NOMO-1 treated with dmso at 0.1 percent for 144 hours (cell line): ENCODE results near the gene ZNF286A.
"Not testable (repeated sequence)": the region's sequence is repeated elsewhere in the genome, so short reads cannot be mapped to it uniquely, and the experiment has no call there.

Source experiments
- DNase-seq: peaks from one replicate; lab custom pipeline; 2025; ENCODE audit not compliant: unreplicated experiment; lab: John Stamatoyannopoulos, UW

Gene ZNF286A

DNA sequence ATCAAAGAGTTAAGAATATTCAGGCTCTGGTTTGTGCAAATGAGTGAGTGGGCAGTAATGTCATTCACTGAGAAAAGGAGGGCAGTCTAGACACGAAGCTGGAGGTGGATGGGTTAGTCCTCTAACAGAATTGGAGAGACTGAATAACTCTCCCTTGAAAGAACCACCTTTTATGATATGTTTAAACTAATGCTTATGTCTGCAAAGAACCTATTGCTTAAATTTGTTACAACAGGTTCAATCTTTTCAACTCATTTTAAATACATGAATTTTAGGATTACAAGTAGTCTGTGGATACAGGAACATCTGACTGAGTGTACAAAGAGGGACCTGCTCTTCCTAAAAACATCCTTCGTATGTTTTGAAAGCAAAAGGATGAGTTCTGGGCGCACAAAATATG is 585 bp upstream of the ZNF286A start:
- not testable (repeated sequence) for DNase-seq

- DNase-seq: not testable (repeated sequence)
Observed at GRCh38 chr17:15699937-15700336, 385 bp downstream of the ZNF286A start.

GRCh38 chr17:15704239-15704638 is 4.7 kb downstream of the ZNF286A start:
- not testable (repeated sequence) for DNase-seq

GRCh38 chr17:15704813-15705212 is 5.3 kb downstream of the ZNF286A start:
- DNase-seq: not testable (repeated sequence)

GRCh38 chr17:15708879-15709278 is 9.3 kb downstream of the ZNF286A start:
- DNase-seq: not testable (repeated sequence)

GRCh38 chr17:15716601-15717563 is 17.3 kb downstream of the ZNF286A start:
- not testable (repeated sequence) for DNase-seq

DNA sequence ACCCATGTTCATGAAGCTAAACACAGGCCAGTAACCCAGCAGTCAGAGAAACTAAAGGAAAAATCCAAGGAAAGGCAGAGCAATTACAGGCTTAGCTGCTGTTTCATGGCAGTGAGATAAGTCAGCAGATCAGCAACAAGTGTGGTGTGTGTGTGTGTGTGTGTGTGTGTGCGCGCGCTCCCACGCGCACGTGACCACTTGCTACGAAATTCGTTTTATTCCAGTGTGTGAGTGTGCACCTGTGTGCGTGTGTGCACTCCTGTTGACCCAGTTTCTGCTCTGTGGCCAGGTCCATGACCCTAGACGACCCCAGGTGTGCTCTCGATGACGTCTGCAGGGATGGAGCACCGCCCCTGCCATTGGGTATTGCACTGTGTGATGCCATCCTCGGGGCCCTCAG is 31.0 kb downstream of the ZNF286A start:
- not testable (repeated sequence) for DNase-seq

GRCh38 chr17:15731900-15732299 is 32.3 kb downstream of the ZNF286A start, which contains the start of gene TBC1D26:
Gene TBC1D26 (plus strand): TSS chr17:15732283. CDS start chr17:15735349, 3,066 bp downstream.
- DNase-seq: not testable (repeated sequence)

- not testable (repeated sequence) for DNase-seq
Observed at GRCh38 chr17:15733174-15733789, 33.7 kb downstream of the ZNF286A start.

DNA sequence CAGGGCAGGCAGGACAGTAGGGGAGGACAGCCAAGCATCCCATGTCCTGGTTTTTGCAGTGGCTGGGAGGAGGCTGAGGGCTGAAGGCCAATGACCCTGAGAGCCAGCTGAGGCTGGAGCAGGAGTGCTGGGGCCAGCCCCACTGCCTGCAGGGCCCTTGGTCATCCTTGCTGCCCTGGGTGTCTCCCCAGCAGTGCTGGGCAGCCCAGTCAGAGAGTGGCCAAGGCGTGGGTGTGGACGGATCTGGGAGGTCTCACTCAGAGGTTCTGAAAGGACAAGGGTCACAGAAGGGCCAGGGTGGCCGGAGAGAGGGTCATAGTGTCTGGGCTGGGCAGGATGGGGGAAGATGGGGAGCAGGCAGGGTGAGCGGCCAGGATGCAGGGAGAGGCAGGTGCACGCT is 37.0 kb downstream of the ZNF286A start:
- DNase-seq: not testable (repeated sequence)

DNA sequence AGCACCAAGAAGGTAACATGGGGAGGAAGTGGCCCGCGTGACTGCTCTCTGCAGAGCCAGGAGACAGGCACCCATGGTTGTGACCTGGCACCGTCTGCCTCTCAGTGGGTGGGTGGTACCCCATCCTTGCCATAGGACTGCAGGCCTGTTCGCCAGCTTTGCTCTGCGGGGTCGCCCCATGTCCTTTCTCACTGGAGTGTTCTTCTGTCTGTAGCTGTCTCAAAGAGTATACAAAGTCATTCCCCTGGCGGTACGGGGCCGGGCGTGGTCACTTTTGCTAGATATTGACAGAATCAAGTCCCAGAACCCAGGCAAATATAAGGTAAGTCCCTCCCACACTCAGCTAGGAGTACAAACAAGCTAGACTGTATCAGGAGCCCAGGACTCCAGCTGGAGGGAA is 38.5 kb downstream of the ZNF286A start:
- DNase-seq: no peak

DNA sequence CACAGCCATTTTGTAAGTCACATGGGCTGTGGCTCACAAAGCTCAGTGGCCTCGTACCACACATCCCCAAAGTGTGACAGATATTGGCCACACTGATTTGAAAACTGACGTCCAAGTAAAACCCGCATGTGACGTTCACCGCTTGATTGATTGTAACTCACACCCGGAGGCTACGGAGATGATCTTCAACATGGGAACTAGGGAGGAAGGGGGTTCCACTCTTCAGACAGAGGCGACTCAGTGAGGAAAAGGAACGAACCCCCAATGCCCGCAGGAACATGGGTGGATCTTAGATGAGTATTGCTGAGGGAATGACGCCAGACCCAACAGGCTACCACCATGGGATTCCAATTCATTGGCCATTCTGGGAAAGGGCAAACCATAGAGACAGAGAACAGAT is 39.7 kb downstream of the ZNF286A start:
- DNase-seq: not testable (repeated sequence)

- not testable (repeated sequence) for DNase-seq
Observed at GRCh38 chr17:15740041-15740440, 40.5 kb downstream of the ZNF286A start.

- no peak for DNase-seq
Observed at GRCh38 chr17:15740570-15741120, 41.1 kb downstream of the ZNF286A start.

DNA sequence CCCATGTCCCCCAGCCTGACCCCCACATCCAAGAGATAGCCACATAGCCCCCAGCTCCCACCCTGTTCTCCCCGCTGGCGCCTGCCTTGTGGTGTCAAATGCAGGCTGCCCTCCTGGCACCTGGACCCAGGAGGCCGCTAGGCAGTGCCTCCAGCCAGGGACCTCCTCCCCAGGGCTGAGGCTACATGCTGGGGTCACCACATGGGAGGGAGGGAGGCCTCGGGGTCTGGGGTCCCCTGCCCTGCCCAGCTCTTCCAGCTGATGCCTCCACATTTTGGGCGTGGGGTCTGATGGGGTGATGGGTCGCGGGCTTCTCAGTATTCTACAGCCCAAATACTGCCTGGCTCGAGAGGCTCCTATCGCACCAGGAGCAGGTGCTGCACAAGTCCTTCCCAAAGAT is 42.1 kb downstream of the ZNF286A start:
- DNase-seq: no peak

DNA sequence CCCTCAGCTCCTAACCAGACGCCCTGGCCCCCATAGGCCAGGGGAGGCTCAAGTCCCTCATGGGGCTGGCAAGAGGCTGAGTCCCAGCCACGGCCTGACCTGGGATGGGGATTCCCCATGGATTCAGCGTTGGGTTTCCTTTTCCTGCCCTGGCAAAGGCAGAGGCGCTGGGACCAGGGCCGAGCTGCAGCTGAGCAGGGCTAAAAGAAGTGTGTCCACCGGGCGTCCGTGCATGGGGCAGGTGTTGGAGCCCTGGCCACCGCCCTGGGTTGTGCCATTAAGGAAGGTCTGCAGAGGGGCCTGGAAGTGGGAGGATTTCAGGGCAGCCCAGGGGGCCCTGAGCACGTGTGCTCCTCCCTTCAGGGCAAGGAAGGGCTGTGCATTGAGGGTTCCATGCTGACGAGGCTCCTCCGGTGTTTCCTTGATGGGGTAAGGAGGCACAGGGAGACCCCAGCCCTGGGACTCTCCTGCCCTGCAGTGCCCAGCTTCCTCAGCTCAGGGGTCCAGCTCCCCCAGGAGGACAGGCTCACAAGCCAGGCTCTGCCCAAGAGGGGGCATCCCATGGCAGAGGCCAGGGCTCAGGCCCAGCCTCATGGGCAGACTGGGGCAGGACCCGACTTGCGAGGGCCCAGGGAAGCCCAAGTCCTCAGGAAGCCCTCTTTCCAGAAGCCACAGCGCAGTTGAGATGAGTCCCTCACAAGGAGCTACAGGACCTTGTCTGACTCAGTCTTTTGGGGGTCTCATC is 42.7 kb downstream of the ZNF286A start:
- DNase-seq: no peak

DNA sequence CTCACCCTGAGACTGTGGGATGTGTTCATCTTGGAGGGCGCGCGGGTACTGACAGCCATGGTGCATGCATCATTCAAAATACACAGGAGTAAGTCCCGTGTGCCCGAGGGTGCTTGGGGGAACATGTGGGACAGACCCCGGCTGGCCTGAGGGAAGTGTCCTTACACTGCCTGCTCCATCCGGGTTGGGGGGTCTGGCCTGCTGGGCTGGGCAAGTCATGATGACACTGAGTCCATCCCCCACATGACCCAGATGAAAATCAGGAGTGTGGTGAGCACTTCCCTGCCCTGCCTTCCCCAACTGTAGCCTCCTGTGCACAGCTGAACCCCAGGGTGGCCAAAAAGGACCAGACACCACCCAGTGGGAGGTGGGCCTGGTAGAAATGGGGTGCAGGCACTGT is 43.4 kb downstream of the ZNF286A start:
- DNase-seq: no peak

DNA sequence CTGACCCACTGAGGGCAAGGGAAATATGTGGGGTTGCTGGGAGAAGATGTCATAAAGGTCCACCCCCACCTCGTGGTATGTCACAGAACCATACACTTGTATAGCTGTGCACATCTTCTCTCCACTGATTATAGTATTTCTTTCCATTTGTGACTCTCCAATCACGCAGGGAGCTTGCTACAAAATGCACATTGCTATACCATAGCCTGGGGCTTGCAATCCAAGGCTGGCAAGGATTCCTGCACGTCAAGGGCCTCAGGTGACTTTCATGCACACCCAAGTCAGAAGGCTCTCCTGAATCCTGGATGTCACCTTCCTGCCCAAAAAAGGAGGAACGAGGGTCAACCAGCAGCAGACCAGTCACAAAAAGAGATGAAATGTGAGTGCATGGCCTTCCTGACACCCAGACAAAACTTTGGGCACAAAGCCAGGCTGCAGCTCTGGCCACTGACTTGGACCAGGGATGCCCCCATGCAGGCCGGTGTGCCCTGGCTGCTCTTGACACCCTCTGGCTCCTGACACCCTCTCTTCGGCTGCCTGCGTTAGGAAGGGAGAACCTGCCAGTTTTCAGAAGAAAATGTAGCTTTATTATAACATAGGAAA is 44.6 kb downstream of the ZNF286A start:
- DNase-seq: no peak

DNA sequence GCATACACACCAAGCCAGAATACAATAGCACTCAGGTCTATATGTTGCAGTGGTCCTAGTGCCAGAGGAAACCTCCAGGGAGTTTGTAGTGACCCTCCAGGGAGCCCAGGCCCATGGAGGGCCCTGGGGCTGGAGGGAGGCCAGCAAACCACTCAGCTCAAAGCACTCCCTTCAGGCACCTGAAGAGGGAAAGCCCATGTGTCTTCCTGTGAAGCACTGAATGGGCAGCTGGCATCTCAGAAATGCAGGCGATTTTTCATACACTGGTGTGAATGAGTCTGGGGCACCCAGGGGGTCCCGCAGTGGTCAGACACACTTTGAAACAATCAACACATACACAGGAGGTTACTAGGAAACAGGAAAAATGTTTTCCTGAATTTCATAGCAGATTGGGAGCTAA is 45.3 kb downstream of the ZNF286A start:
- no peak for DNase-seq

DNA sequence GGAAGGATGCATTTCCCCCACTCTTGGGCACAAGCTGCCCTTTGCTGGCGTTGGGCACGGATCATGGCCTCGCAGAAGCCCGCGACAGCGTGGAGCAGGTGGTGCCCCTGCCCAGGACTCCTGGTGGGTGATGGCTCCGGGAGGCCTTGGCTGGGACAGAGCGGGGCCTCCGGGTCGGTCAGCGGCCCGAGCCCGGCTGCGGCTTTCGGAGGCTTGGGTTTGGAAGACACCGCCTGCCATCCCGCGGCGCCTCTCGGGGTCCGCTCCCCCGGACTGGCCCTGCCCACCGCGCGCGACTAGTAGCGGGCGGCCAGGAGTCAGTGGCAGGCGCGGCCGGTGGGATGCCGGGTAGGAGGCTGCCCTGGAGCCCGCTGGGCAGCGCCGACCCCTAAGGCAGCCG is 49.9 kb downstream of the ZNF286A start:
- DNase-seq: not testable (repeated sequence)
